GM12878 (cell line): Measurements from ENCODE around the gene LEKR1. TPM values are rescaled to one million over a fixed set of nuclear protein-coding genes. Genes with fewer than 3 reads are reported as not detected.

Source experiments
- ATF7 ChIP-seq: fragments of 450-650 bp; IDR thresholded peaks from 2 replicates; pipeline ENCODE4 v1.6.1; 2016; ENCODE audit warnings: low read depth, mild to moderate bottlenecking
- BCL11A ChIP-seq: IDR thresholded peaks from 2 replicates; pipeline ENCODE4 v1.6.1; 2011; ENCODE audit warnings: low read depth, low read length
- BCL3 ChIP-seq: IDR thresholded peaks from 2 replicates; pipeline ENCODE4 v1.6.1; 2011; ENCODE audit warnings: borderline replicate concordance, low read depth, mild to moderate bottlenecking, moderate library complexity, low read length; ENCODE audit not compliant: insufficient read depth, poor library complexity, severe bottlenecking
- BHLHE40 ChIP-seq, 2 experiments: fragments of 450-650 bp in 1 of 2; IDR thresholded peaks; 2 replicates each; pipeline ENCODE4 v1.6.1; 2011 to 2017; ENCODE audit warnings: low read depth in 2 of 2, borderline replicate concordance in 1 of 2, improper control_type of control experiment in 1 of 2, low read length in 1 of 2, mild to moderate bottlenecking in 1 of 2
- CBX5 ChIP-seq: sonication (generic); IDR thresholded peaks from 2 replicates; pipeline ENCODE4 v1.6.1; 2016; ENCODE audit warnings: low read depth, moderate library complexity, mild to moderate bottlenecking, inconsistent platforms
- CREB1 ChIP-seq: IDR thresholded peaks from 2 replicates; pipeline ENCODE4 v1.6.1; 2012; ENCODE audit warnings: low read depth, mild to moderate bottlenecking, inconsistent platforms
- ELK1 ChIP-seq: IDR thresholded peaks from 2 replicates; pipeline ENCODE4 v1.6.1; 2012; ENCODE audit warnings: low read depth, low read length, improper control_type of control experiment
- IRF3 ChIP-seq: fragments of 450-650 bp; IDR thresholded peaks from 2 replicates; pipeline ENCODE4 v1.6.1; 2014; ENCODE audit warnings: mild to moderate bottlenecking
- IRF4 ChIP-seq: IDR thresholded peaks from 2 replicates; pipeline ENCODE4 v1.6.1; 2011; ENCODE audit warnings: low read depth, low read length
- MAX ChIP-seq: IDR thresholded peaks from 2 replicates; pipeline ENCODE4 v1.6.1; 2012; ENCODE audit warnings: low read depth, low read length, improper control_type of control experiment
- MEF2A ChIP-seq: IDR thresholded peaks from 2 replicates; pipeline ENCODE4 v1.6.1; 2011; ENCODE audit warnings: low read depth, mild to moderate bottlenecking, low read length, moderate library complexity; ENCODE audit not compliant: insufficient read depth
- MLLT1 ChIP-seq: fragments of 450-650 bp; IDR thresholded peaks from 2 replicates; pipeline ENCODE4 v1.6.1; 2016; ENCODE audit warnings: mild to moderate bottlenecking
- MTA3 ChIP-seq: IDR thresholded peaks from 2 replicates; pipeline ENCODE4 v1.6.1; 2012; ENCODE audit warnings: low read length, inconsistent platforms, borderline replicate concordance
- NR2F1 ChIP-seq: fragments of 450-650 bp; conservative IDR thresholded peaks from 2 replicates; pipeline ENCODE4 v1.6.1; 2017; ENCODE audit warnings: mild to moderate bottlenecking
- PKNOX1 ChIP-seq: fragments of 450-650 bp; IDR thresholded peaks from 2 replicates; pipeline ENCODE4 v1.6.1; 2016; ENCODE audit warnings: mild to moderate bottlenecking
- POLR2A ChIP-seq: IDR thresholded peaks from 2 replicates; pipeline ENCODE4 v1.6.1; 2011; ENCODE audit warnings: low read depth, mild to moderate bottlenecking, low read length
- POU2F2 ChIP-seq: IDR thresholded peaks from 3 replicates; pipeline ENCODE4 v1.6.1; 2011; ENCODE audit warnings: low read depth, mild to moderate bottlenecking, low read length, borderline replicate concordance
- RCOR1 ChIP-seq: conservative IDR thresholded peaks from 2 replicates; pipeline ENCODE4 v1.6.1; 2012; ENCODE audit warnings: low read depth, low read length, improper control_type of control experiment
- RUNX3 ChIP-seq: IDR thresholded peaks from 2 replicates; pipeline ENCODE4 v1.6.1; 2012; ENCODE audit warnings: low read length, inconsistent platforms
- SMARCA5 ChIP-seq: fragments of 450-650 bp; IDR thresholded peaks from 2 replicates; pipeline ENCODE4 v1.6.1; 2017; ENCODE audit warnings: mild to moderate bottlenecking
- SRF ChIP-seq, 2 experiments: IDR thresholded peaks; 2 replicates each; pipeline ENCODE4 v1.6.1; 2011; ENCODE audit warnings: low read depth in 2 of 2, low read length in 2 of 2, mild to moderate bottlenecking in 1 of 2, moderate library complexity in 1 of 2
- STAT1 ChIP-seq: fragments of 450-650 bp; conservative IDR thresholded peaks from 2 replicates; pipeline ENCODE4 v1.6.1; 2014; ENCODE audit warnings: antibody characterized with exemption, mild to moderate bottlenecking
- TCF3 ChIP-seq: IDR thresholded peaks from 2 replicates; pipeline ENCODE4 v1.6.1; 2012; ENCODE audit warnings: low read depth, mild to moderate bottlenecking, low read length, borderline replicate concordance; ENCODE audit not compliant: insufficient read depth
- ZNF274 ChIP-seq: IDR thresholded peaks from one replicate; pipeline ENCODE4 v1.8.0; 2011; ENCODE audit not compliant: insufficient read length, insufficient read depth
- polyA plus RNA-seq, 11 experiments: library from polyadenylated mRNA; depleted of rRNA in 4 of 11; unstranded in 6 of 11; stranded (reverse) in 5 of 11; fragments of >200 nt; fragmentation: Nextera tagmentation in 4 of 11; fragmentation: Illumina TruSeq in 1 of 11; extraction: Ambion mirVana in 4 of 11; extraction: Trizol in 1 of 11; gene quantifications; 1 replicate in 1 of 11; 2 replicates in 10 of 11; pipeline versions ENCODE4 v1.2.1 to v1.2.3, GENCODE V29; 2011 to 2016; ENCODE audit warnings: inconsistent platforms in 2 of 11, missing spikeins in 2 of 11, low read depth in 1 of 11
- total RNA-seq, 4 experiments: library from RNA; depleted of rRNA in 3 of 4; stranded (reverse); fragments of >200 nt in 3 of 4; fragmentation: Illumina TruSeq in 1 of 4; extraction: Trizol in 1 of 4; gene quantifications; 2 replicates each; pipeline versions ENCODE4 v1.2.1 to v1.2.3, GENCODE V29; 2013 to 2021

Gene LEKR1
- total and polyA plus RNA-seq, 10 of the 15 experiments (the other 5 are each of a cell fraction or from before 2014, with no cell fraction given), result 0.48 to 3.2 (median 1.3) TPM

- TF ChIP-seq IRF4, result 0 out of 2 replicates have a peak, but pooled peaks have one; percentile 14
- TF ChIP-seq BCL11A, result peak; percentile 100
- peak; percentile 77 for TF ChIP-seq MAX
- peak; percentile 76; the same call in 1 of the 2 replicates for TF ChIP-seq ELK1
- peak; percentile 100 for TF ChIP-seq TCF3
- peak; percentile 98 for TF ChIP-seq POU2F2
- peak in 1 of 2 experiments; percentile 61; a peak in 1 of 4 replicates for TF ChIP-seq SRF (IDR thresholded peaks at IDR 0.05; ENCODE audit: low read depth in 2 of 2, low read length in 2 of 2)
- TF ChIP-seq CBX5, result peak; percentile 54; the same call in 1 of the 2 replicates
- 0 out of 2 replicates have a peak, but pooled peaks have one; percentile 24 for TF ChIP-seq ATF7
- no peak for TF ChIP-seq IRF3
- TF ChIP-seq MEF2A, result peak; percentile 87
- peak; percentile 96 to 99 for TF ChIP-seq BHLHE40 (IDR thresholded peaks at IDR 0.05; ENCODE audit: borderline replicate concordance in 1 of 2, low read depth in 2 of 2, low read length in 1 of 2)
- peak; percentile 76; the same call in 1 of the 2 replicates for TF ChIP-seq SMARCA5
- peak; percentile 73 for TF ChIP-seq CREB1
- TF ChIP-seq BCL3, result peak; percentile 98
- TF ChIP-seq RCOR1, result 0 out of 2 replicates have a peak, but pooled peaks have one; percentile 22
- peak; percentile 82; the same call in 1 of the 2 replicates for TF ChIP-seq MTA3
- peak; percentile 92 for TF ChIP-seq RUNX3
- no peak for TF ChIP-seq ZNF274
- peak; percentile 71; the same call in 1 of the 2 replicates for TF ChIP-seq STAT1
- 0 out of 2 replicates have a peak, but pooled peaks have one; percentile 5 for TF ChIP-seq PKNOX1
- peak; percentile 69 for TF ChIP-seq MLLT1
- TF ChIP-seq POLR2A, result peak; percentile 94
- TF ChIP-seq NR2F1, result peak; percentile 81
Observed at GRCh38 chr3:156816794-156817645, 9.1 kb upstream of the LEKR1 start (continued).
